HG02840 (cell line): Measurements from ENCODE around the gene CHD1.

ENCODE experiments used
- ATAC-seq: cut with Tn5 transposase; IDR thresholded peaks from one replicate; pipeline ENCODE4 v1.9.1; 2021; ENCODE audit warnings: mild to moderate bottlenecking, moderate library complexity, moderate number of reproducible peaks; ENCODE audit not compliant: unreplicated experiment, low FRiP score

The CHD1 gene

DNA sequence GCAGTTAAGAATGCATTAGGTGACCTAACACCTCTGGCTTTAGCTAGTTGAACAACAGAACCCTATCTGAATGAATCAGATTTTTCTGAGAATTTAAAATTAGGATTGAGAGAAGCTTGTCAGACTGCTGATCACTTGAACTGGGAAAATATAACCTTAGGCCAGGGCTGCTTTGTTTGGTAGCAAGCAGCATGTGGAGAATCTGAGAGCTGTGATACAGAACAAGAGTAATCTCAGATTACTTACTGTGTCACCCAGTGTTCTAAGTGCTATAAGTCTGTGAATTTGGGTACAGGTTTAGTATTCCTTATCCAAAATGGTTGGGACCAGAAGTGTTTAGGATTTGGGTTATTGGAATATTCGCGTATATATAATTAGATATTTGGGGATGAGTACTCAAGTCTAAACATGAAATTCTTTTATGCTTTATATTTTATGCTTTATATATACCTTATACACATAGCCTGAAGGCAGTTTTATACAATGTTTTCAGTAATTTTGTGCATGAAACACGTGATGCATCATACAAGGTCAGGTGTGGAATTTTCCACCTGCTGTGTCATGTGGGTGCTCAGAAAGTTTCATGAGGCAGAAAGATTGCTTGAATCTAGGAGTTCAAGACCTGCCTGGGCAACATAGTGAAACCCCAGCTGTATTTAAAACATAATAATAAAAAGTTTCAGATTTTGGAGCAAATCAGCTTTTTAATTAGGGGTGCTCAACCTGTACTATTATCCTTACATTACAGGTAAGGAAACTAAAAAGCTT, 8.3 kb upstream of the CHD1 start:
- ATAC-seq = no peak

- ATAC-seq = no peak
These were observed 6.4 kb upstream of the CHD1 start for GRCh38 chr5:98935206-98935605.

GRCh38 chr5:98934546-98934945, 5.7 kb upstream of the CHD1 start:
- no peak for ATAC-seq

- ATAC-seq = peak; percentile 16
These were observed 4.8 kb upstream of the CHD1 start for GRCh38 chr5:98933445-98934072.

GRCh38 chr5:98930972-98931762, 2.4 kb upstream of the CHD1 start:
- no peak for ATAC-seq

- ATAC-seq = peak; percentile 63
These were observed 997 bp upstream of the CHD1 start for GRCh38 chr5:98929710-98930298.

DNA sequence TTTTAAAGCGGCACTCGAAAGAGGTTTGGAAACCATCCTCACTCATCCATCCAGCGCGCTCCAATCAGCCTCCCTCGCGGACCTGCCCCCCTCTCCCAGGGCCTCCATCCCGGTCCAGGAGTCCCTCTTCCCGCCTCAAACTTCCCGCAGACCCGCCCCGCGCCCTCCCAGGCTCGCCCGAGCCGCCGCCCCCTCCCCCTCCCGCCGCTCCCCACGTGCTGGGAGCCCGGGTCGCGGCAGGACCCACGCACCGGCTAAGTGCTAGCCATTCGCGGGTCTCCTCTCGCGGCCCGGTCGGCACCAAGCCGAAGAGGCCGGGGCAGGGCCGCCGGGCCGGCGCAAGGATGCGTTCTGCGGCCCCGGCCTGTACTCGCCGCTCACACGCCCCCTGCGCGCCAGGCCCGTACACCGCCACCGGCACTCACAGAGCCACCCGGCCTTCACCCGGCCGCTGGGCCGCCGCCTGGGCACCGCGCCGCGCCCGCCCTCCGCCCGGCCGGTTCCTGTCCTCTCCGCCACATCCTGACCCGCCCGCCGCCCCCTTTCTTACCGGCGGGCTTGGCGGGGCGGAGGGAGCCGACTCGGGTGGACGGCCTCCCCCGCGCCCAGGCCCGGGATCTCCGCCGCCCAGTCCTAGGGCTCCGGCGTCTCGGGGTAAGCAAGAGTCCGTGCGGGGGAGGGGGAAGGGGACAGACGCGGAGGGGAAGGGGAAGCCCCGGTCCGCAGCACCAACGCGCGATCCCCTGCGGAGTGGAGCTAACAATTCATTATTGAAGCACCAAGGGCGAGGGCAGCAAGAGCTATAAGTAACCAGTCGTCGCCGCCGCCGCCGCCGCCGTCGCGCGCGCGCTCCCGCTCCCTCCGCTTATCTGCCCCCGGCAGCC, 576 bp downstream of the CHD1 start:
- ATAC-seq = peak; percentile 31

DNA sequence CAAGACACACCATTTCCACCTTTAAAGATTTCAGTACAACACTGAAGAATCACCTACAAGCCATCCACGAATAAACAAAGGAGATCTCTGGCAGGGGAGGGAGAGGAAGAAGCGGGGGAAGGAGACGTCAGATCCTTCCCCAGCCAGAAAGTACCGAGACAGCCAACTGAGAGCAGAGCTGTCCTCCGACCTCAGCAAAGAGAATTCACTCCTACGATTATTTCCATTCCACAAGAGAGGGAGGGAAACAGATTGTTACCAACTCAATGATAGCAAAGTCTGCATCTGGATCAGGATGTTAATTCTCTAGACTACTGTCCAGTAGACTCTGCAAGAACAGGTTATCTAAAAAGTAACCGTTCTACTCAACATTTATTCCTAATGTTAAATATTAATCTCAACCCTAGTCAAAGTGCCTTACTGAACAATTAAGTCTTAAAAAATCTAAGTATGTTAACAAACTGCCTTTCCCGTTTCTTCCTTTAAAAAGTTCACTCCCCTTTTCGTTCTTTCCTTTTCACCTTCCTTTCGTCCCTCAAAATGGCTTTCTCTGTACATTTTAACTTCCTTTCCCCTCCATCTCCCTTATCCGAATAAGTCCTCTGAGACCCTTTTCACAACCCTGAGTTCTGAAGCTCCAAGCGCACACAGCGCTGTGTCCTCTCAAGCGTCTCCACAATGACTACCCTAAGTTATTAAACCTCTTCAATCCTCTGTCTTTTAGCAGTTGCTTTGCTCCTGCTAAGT, 1.4 kb downstream of the CHD1 start:
- ATAC-seq = peak; percentile 0

- no peak for ATAC-seq
These were observed 4.8 kb downstream of the CHD1 start for GRCh38 chr5:98923966-98924365.

DNA sequence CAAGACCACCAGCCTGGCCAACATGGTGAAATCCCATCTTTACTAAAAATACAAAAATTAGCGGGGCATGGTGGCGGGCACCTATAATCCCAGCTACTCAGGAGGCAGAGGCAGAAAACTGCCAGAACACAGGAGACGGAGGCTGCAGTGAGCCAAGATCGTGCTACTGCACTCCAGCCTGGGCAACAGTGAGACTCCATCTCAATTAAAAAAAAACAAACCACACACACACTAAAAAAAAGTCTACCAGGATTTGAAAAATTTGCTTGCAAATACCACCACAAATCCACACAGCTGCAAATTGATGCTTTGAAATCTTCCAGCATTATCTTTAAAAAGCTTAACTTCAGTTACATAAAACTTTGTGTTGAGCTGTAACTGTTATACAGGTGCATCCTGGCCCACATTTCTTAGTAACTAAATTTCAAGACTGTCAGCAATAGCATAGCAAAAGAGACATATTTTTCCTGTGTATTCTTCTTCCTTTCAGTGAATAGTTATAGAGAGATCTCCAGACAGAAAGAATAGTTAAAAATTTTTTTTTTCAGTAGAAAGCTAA, 6.8 kb downstream of the CHD1 start:
- no peak for ATAC-seq

- no peak for ATAC-seq
These were observed 11.4 kb downstream of the CHD1 start for GRCh38 chr5:98917433-98917832.

GRCh38 chr5:98916540-98916939, 12.3 kb downstream of the CHD1 start:
- ATAC-seq = no peak

DNA sequence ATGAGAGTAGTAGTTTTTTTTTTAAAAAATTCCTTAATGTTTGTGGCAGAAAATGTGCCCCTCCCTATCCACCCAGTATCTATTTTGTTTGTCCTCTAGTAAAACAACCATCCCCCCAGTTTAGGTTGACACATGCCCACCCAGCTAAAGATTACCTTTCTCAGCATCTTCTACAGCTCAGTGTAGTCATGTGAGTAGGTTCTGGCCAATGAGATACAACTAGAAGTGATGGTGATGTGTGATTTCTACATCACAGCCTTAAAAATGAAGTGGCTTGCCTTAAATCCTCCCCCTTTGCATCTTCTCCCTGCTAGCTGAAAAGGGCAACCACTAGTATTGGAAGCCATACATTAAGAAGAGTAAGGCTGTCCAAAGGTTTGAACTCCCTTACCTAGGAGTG, 14.9 kb downstream of the CHD1 start:
- no peak for ATAC-seq

DNA sequence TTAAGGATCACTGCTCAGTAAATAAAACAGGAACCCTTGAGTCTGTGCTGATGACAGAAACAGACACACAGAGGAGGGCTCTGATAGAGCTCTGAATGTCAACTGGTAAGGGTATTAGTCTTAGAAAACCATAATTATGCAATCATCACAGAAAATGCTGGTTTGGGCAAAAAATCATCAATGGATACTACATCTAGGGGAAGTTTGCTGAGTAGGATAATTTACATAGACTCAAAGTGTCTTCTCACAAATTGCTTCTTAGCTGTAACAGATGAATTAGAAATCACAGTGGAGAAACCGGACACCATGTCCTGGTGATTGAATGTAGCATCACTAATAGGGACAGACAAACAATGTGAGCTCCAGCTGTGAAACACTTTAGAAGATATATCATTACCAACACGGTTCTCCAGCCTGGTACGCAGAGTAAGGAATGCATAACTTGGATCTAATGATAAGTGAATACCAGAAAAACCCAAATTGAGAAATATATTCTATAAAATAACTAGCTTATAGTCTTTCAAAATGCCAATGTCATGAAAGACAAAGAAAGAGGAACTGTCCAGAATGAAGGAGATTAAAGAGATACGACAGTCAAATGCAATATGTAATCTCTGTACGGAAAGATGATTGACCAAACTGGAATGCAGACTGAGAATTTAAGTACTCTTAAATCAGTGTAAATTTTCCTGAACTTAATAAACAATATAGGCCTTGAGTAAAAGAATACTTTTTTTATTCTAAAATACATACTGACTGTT, 17.3 kb downstream of the CHD1 start:
- ATAC-seq = no peak

GRCh38 chr5:98909363-98909762, 19.4 kb downstream of the CHD1 start:
- no peak for ATAC-seq

DNA sequence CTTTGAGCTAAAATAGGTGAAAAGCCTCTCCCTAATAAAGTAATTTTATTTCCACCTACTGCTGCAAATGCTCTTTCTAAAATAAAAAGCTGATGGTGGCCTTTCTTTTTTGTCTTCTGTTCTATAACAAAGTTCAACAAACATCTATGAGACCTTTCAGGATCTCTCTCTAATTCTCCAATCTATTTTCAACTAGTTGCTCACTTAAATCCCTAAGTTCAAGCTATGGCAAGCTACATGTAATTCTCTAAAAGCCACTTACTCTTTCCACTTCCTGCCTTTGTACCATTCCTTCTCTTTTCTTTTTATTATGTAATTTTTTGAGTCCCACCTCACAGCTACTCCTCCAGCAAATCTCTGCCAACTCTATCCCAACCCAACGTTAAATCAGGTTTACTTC, 20.9 kb downstream of the CHD1 start:
- ATAC-seq = no peak

DNA sequence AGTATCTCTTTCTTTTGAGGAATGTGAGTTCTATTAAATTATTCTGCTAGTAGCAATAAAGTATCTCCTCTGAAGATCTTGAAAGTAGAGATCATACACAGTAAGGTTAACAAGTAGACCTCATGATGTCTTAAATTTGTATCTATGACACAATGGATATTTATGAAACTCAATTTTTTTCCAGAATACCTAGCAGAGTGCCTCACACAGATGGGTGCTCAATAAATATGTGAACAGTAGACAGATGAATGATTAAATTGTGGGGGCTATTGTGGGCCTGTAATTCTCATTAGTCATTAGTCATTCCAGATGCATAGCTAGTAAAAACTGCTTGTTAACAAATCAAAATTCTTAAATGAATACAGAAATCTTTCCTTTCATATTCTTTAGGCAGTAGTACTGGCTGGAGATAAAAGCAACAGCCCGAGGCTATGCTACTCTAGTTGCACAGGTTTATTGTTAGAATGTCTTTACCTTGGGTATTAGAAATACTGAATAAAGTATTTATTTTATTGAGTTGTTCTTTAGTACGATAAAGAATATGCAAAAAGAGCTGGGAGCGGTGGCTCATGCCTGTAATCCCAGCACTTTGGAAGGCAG, 22.0 kb downstream of the CHD1 start:
- ATAC-seq = no peak
